ENCODE data around the gene PAX8.

GRCh38 chr2:113202305-113203216 lies 76.2 kb downstream of the PAX8 start:
- TF ChIP-seq CTCF (conservative IDR thresholded peaks at IDR 0.05; ENCODE audit: low read depth, low read length) (0 out of 2 replicates have a peak, but pooled peaks have one; percentile 26), EZH2 (IDR thresholded peaks at IDR 0.05; ENCODE audit: borderline replicate concordance, low read depth, low read length, poor library complexity, severe bottlenecking) (no peak)
